Non-pigmented ciliary epithelial cell (primary cell): Measurements from ENCODE around the gene ZNF668.

Experiments used
- DNase-seq: peaks from one replicate; pipeline ENCODE4 v3.0.0-alpha.2; 2010; ENCODE audit warnings: low read depth

Gene ZNF668

GRCh38 chr16:31081428-31082351 lies 7.7 kb upstream of the ZNF668 start:
- no peak for DNase-seq

GRCh38 chr16:31080756-31081419 lies 6.8 kb upstream of the ZNF668 start:
- no peak for DNase-seq

- DNase-seq: no peak
Measured at GRCh38 chr16:31080035-31080629, 6.1 kb upstream of the ZNF668 start.

- DNase-seq: no peak
Measured at GRCh38 chr16:31079342-31079944, 5.4 kb upstream of the ZNF668 start.

GRCh38 chr16:31078597-31079341 lies 4.7 kb upstream of the ZNF668 start:
- no peak for DNase-seq

GRCh38 chr16:31077592-31078396 lies 3.8 kb upstream of the ZNF668 start:
- DNase-seq: no peak

GRCh38 chr16:31077024-31077423 lies 3.0 kb upstream of the ZNF668 start:
- no peak for DNase-seq

- DNase-seq: no peak
Measured at GRCh38 chr16:31076319-31076718, 2.3 kb upstream of the ZNF668 start.

GRCh38 chr16:31074814-31075183 lies 759 bp upstream of the ZNF668 start:
- DNase-seq: no peak

- no peak for DNase-seq
Measured at GRCh38 chr16:31073142-31073969, 684 bp downstream of the ZNF668 start.

- no peak for DNase-seq
Measured at GRCh38 chr16:31072540-31073141, 1.4 kb downstream of the ZNF668 start.

- peak; percentile 64 for DNase-seq
Measured at GRCh38 chr16:31071861-31072260, 2.2 kb downstream of the ZNF668 start.

- no peak for DNase-seq
Measured at GRCh38 chr16:31067342-31067741, 6.7 kb downstream of the ZNF668 start.

- peak; percentile 91 for DNase-seq
Measured at GRCh38 chr16:31064882-31065461, 9.1 kb downstream of the ZNF668 start.

- DNase-seq: no peak
Measured at GRCh38 chr16:31063843-31064611, 10.0 kb downstream of the ZNF668 start.

- no peak for DNase-seq
Measured at GRCh38 chr16:31063495-31063842, 10.6 kb downstream of the ZNF668 start.

- no peak for DNase-seq
Measured at GRCh38 chr16:31061813-31062440, 12.1 kb downstream of the ZNF668 start.
